NCI-H524 treated with DMSO at 0.1 percent for 48 hours (cell line): Measurements from ENCODE around the gene ABI2.
A peak's percentile ranks its signal among the peaks of the same experiment; 100 is the strongest.

ENCODE experiments used
- DNase-seq: peaks from one replicate; lab custom pipeline; 2025; lab: John Stamatoyannopoulos, UW

Gene ABI2

DNA sequence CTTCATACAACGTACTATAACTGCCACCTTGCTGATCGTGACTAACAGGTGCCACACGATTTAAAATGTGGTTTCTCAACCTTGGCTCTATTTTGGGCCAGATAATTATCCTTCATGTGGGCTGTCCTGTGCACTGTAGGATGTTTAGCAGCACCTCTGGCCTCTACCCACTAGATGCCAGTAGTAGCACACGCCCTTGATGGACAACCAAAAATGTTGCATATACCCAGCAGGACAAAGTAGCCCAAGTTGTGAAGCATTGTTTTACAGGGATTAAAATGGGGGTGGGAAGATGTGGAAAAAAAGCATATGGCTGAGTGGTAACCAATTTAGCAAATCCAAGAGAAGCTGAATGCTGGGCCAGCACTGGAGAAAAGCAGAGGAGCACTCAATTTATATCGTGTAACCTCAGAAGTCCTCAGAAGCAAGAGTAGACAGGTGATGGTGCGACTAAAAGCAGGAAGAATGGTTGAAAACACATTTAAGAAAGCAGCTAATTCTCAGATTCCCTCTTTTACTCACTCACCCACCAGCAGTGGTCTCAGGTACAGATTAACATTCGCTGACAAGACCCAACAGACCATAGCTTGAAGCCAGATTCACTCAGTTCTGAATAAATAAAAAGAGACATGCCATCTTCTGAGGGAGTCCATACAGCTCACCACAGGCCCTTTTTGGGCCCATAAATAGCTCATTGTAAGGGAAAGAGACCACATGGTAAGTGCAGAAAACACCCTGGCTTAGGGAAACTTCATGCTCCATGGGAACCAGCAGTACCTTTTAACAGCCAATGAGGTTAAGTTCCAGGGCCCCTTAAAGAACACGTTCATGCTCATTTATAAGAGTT, 156.3 kb downstream of the ABI2 start:
- DNase-seq: peak; percentile 34

DNA sequence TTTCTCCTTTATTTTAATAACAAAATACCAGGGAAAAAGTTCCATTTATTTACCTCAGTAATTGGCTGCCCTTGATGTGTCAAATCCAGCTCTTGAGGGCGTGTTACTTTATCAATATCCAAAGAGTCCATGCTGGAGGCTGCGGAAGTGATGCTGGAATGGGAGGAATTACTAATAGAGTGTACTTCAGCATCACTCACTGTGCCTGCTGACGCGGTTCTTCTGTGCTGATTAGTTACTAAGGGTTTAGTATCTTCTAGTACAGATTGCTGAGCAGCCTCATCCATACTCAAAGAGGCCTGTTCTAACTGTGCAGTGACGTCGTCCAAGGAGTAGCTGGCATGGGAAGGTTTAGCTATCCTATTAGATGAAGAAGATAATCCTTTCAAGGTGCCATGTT, 161.3 kb downstream of the ABI2 start:
- DNase-seq: no peak

DNA sequence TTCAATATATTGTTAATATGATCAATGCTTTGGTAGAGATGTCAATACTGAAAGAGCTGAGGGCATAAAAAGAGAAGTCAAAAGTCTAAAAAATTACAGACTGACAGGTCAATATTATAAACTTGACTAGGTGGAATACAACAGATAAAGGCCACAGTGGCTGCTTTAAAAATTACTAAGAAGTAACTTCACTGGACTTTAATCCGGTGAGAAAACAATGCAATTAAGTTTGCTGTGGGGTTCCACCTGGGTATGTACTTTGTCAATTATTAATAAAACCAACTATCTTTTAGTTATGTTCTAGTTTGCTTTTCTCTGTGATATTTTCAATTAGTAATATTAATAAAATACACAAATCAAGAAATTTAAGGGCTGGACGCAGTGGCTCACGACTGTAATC, 162.2 kb downstream of the ABI2 start:
- no peak for DNase-seq

DNA sequence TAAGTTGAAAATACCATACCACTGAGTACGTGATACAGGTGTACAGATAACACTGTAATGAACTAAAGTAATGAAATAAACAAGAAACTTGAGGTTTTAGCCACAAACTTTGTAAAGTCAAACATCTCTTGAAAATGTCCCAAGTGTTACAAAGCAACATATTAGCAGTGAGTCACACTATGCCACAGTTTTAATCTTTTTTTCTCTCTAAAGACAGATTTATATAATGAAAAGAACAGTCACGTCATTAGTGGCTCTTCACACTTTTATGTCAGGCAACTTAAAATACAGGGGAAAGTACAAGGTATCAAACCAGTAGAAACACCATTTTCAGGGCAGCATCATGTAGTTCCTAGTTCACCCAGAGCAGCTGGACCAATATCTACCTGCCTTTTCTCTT, 164.8 kb downstream of the ABI2 start:
- no peak for DNase-seq
